Ascending aorta (tissue), 2 donors: ENCODE measurements around the gene RFX2. TPM values are rescaled to one million over a fixed set of nuclear protein-coding genes. Genes with fewer than 3 reads are reported as not detected.

Experiments used
- DNase-seq, 2 donors: peaks; one replicate each; pipeline ENCODE4 v3.0.0-alpha.2; 2019; ENCODE audit warnings: low spot score in 2 of 2
- H3K27ac ChIP-seq, 2 donors: fragments of 200-600 bp; sonication (generic); one replicate each; pipeline ENCODE4 v1.5.1; 2016 to 2017; ENCODE audit warnings: mild to moderate bottlenecking in 1 of 2
- H3K27me3 ChIP-seq: fragments of 200-600 bp; sonication (generic); one replicate; pipeline ENCODE4 v1.5.1; 2017
- H3K36me3 ChIP-seq, 2 donors: fragments of 200-600 bp; sonication (generic); one replicate each; pipeline ENCODE4 v1.5.1; 2016
- H3K4me1 ChIP-seq, 2 donors: fragments of 200-600 bp; sonication (generic); one replicate each; pipeline ENCODE4 v1.5.1; 2016 to 2017; ENCODE audit warnings: mild to moderate bottlenecking in 1 of 2
- H3K4me3 ChIP-seq, 2 donors: fragments of 200-600 bp; sonication (generic); one replicate each; pipeline ENCODE4 v1.5.1; 2016 to 2017; ENCODE audit warnings: mild to moderate bottlenecking in 1 of 2
- H3K9me3 ChIP-seq, 2 donors: fragments of 200-600 bp; sonication (generic); one replicate each; pipeline ENCODE4 v1.5.1; 2016
- intact Hi-C: fragments of 100-400 bp; cut with DNase I; formaldehyde crosslinking; loops from one replicate; pipeline ENCODE4 v1.15.1; 2023
- total RNA-seq: library from RNA; depleted of rRNA; stranded (reverse); fragments of >200 nt; gene quantifications from one replicate; pipeline ENCODE4 v1.1.0, GENCODE V29; 2016
- TF ChIP-seq, protein P1 (sequence below), 3 experiments: fragments of 200-600 bp in 2 of 3; fragments of 450-650 bp in 1 of 3; sonication (generic) in 2 of 3; IDR thresholded peaks; one replicate each; pipeline ENCODE4 v1.5.1; 2016 to 2019; ENCODE audit warnings: antibody characterized with exemption in 3 of 3, mild to moderate bottlenecking in 1 of 3, moderate library complexity in 1 of 3

Gene RFX2
- total RNA-seq, 1 donor from 2014 or later: 107 TPM

DNA sequence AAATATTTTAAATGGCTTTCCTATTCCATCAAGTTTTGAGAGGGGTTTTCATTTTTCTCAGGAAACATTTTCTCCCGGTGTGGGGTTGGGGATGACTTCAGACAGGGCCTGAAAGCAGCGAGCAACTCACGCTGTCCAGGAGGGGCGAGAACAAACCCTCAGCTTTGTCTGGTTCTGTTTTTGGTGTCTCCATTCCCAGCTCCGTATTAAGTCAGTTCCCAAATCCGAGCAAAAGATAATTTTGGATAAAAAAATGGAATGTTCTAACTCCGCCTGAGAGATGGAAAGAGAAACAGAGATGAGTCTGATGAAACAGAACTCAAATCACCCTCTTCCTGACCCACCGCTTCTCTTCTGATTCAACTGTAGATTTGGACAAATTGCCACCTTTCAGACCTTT lies 38.4 kb downstream of the RFX2 start:
- H3K9me3 ChIP-seq: no peaks in the 10 kb centered on the region
- peak overlapping the region; percentile 85 to 90 for H3K27ac ChIP-seq
- H3K36me3 ChIP-seq: no peaks in the 10 kb centered on the region
- H3K27me3 ChIP-seq: no peaks in the 10 kb centered on the region
- H3K4me1 ChIP-seq: peaks cover 20 to 56% of the 10 kb centered on the region in 2 donors
- TF ChIP-seq, protein P1, sequence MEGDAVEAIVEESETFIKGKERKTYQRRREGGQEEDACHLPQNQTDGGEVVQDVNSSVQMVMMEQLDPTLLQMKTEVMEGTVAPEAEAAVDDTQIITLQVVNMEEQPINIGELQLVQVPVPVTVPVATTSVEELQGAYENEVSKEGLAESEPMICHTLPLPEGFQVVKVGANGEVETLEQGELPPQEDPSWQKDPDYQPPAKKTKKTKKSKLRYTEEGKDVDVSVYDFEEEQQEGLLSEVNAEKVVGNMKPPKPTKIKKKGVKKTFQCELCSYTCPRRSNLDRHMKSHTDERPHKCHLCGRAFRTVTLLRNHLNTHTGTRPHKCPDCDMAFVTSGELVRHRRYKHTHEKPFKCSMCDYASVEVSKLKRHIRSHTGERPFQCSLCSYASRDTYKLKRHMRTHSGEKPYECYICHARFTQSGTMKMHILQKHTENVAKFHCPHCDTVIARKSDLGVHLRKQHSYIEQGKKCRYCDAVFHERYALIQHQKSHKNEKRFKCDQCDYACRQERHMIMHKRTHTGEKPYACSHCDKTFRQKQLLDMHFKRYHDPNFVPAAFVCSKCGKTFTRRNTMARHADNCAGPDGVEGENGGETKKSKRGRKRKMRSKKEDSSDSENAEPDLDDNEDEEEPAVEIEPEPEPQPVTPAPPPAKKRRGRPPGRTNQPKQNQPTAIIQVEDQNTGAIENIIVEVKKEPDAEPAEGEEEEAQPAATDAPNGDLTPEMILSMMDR (IDR thresholded peaks at IDR 0.05): no peak
- intact Hi-C loops: no loop called here
- peak in 1 of 2 donors; percentile 56 for DNase-seq
- H3K4me3 ChIP-seq: no peak overlapping the region

DNA sequence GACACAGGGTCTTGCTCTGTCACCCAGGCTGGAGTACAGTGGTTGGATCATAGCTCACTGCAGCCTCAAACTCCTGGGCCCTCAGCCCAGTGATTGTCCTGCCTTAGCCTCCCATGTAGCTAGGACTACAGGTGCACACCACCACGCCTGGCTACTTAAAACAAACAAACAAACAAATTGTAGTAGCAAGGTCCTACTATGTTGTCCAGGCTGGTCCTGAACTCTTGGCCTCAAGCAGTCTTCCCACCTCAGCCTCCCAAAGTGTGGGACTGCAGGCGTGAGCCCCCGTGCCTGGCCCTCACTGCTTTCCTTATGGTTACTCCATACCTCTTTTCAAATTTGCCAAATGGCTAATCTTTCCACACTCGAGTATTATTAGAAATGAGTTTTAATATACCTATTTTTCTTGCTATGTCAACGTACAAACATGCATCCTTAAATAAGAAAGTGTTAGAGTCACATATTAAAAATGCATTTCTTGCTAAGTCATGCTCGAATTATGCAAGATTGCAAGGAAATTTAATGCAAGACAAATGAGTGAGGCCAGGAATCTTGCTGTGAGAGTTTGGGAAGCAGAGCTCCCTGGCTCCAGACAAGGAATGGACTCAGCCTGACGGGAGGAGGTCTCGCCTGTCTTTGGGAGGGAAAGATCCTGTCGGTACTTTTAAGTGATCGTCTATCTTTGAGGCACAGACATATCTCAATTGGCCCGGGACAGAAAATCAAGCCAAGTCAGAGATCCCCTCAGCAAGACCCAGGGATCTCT lies 39.4 kb downstream of the RFX2 start:
- Histone ChIP-seq H3K27ac (peak overlapping the region; percentile 85 to 90), H3K4me1 (peaks cover 17 to 56% of the 10 kb centered on the region in 2 donors), H3K4me3 (peak overlapping the region in 1 of 2 donors; percentile 4), H3K9me3 (no peaks in the 10 kb centered on the region), H3K36me3 (no peaks in the 10 kb centered on the region), H3K27me3 (no peaks in the 10 kb centered on the region)
- intact Hi-C loops: no loop called here
- peak in 1 of 2 donors; percentile 83 for DNase-seq
- TF ChIP-seq, protein P1 (IDR thresholded peaks at IDR 0.05): no peak

DNA sequence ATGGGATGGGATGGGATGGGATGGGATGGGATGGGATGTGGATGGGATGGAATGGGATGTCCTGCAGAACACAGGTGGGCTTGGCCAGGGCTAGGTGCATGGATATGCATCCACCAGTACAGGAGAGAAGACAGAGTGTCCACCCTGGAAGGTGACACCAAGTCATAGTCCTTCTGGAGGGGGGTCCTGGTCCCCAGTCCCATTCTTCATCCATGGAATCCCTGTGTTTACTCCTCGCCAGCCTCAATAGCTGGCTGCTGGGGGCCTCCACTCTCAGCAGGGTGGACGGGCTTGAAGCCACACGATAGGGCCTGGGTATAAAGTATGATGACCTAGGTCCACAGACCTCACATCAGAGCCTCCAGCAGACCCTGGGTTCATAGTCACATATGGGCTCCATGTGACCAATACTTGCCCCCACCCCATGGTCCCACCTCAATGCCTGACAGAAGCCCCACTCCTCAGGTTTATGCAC lies 40.1 kb downstream of the RFX2 start:
- Histone ChIP-seq H3K4me1 (peaks cover 17 to 58% of the 10 kb centered on the region in 2 donors), H3K4me3 (no peak overlapping the region), H3K36me3 (no peaks in the 10 kb centered on the region), H3K27me3 (no peaks in the 10 kb centered on the region), H3K27ac (peak overlapping the region; percentile 85 to 90), H3K9me3 (peaks cover 0 to 2% of the 10 kb centered on the region in 2 donors)
- TF ChIP-seq, protein P1 (IDR thresholded peaks at IDR 0.05): no peak
- peak in 1 of 2 donors; percentile 56 for DNase-seq
- intact Hi-C loops: no loop called here

DNA sequence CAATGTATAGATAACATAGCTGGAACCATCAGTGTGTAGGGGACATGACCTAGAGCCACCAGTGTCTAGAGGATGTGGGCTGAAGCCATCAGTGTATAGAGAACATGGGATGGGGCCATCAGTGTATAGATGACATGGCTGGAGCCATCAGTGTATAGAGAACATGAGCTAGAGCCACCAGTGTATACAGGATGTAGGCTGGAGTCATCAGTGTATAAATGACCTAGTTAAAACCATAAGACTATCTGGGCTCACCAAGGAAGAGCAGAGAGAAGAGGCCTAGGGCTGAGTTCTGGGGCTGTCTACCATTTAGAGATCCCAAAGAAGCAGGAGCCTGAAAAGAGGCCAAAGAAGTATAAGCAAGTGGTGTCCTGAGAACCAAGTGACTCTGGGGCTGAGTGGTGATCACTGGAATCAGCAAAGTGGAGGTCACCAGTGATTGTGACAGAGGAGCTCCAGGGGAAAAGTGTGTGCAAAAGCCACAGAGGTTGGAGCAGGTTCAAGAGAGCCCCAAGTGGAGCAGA lies 41.0 kb downstream of the RFX2 start:
- intact Hi-C loops: no loop called here
- Histone ChIP-seq H3K4me1 (peaks cover 17 to 64% of the 10 kb centered on the region in 2 donors), H3K4me3 (no peak overlapping the region), H3K36me3 (no peaks in the 10 kb centered on the region), H3K9me3 (peaks cover 0 to 6% of the 10 kb centered on the region in 2 donors), H3K27me3 (no peaks in the 10 kb centered on the region), H3K27ac (peak overlapping the region; percentile 76 to 85)
- TF ChIP-seq, protein P1 (IDR thresholded peaks at IDR 0.05): no peak
- peak in 1 of 2 donors; percentile 50 for DNase-seq

DNA sequence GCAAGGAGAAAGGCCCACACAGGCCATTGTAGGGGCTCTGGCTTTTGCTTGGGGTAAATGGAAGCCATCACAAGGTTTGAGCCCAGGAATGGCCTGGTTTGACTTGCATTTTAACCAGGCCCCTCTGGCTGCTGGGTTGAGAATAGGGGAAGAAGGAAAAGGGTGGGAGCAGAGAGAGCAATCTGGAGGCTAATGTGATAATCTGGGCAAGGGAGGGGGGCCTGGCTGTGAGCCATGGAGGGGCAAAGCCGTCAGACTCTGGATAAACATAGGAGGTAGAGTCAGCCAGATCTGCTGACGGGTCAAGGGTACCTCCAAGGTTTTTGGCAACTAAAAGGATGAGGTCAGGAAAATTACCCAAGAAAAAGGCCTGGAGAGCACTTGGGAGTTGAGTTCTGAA lies 41.6 kb downstream of the RFX2 start:
- H3K9me3 ChIP-seq: peaks cover 0 to 6% of the 10 kb centered on the region in 2 donors
- peak overlapping the region; percentile 76 to 85 for H3K27ac ChIP-seq
- peaks cover 17 to 69% of the 10 kb centered on the region in 2 donors for H3K4me1 ChIP-seq
- H3K4me3 ChIP-seq: no peak overlapping the region
- H3K27me3 ChIP-seq: no peaks in the 10 kb centered on the region
- DNase-seq: peak in 1 of 2 donors; percentile 61
- no peaks in the 10 kb centered on the region for H3K36me3 ChIP-seq
- TF ChIP-seq, protein P1 (IDR thresholded peaks at IDR 0.05): no peak
- intact Hi-C loops: no loop called here
